Smooth muscle cell (in vitro differentiated cells): ENCODE measurements around the gene USP27X. TPM values are rescaled to one million over a fixed set of nuclear protein-coding genes. Genes with fewer than 3 reads are reported as not detected.

Source experiments
- DNase-seq: peaks from one replicate; lab custom pipeline; 2025; ENCODE audit not compliant: unreplicated experiment; lab: John Stamatoyannopoulos, UW
- H2AFZ ChIP-seq: fragments of 200-600 bp; sonication (generic); 2 replicates; pipeline ENCODE4 v1.6.0; 2016; ENCODE audit warnings: antibody characterized with exemption, low read depth, mild to moderate bottlenecking
- H3F3A ChIP-seq: fragments of 200-600 bp; sonication (generic); 2 replicates; pipeline ENCODE4 v1.6.0; 2017; ENCODE audit warnings: antibody characterized with exemption, low read depth
- H3K27ac ChIP-seq: fragments of 200-600 bp; sonication (generic); 2 replicates; pipeline ENCODE4 v1.5.1; 2016; ENCODE audit warnings: low read depth, mild to moderate bottlenecking
- H3K27me3 ChIP-seq: fragments of 200-600 bp; sonication (generic); 2 replicates; pipeline ENCODE4 v1.6.1; 2016; ENCODE audit warnings: low read depth, mild to moderate bottlenecking
- H3K36me3 ChIP-seq: fragments of 200-600 bp; sonication (generic); 2 replicates; pipeline ENCODE4 v1.5.1; 2016; ENCODE audit warnings: low read depth
- H3K4me1 ChIP-seq: fragments of 200-600 bp; sonication (generic); 2 replicates; pipeline ENCODE4 v1.5.1; 2016; ENCODE audit warnings: low read depth
- H3K4me2 ChIP-seq: fragments of 200-600 bp; sonication (generic); 2 replicates; pipeline ENCODE4 v1.6.0; 2016; ENCODE audit warnings: mild to moderate bottlenecking
- H3K4me3 ChIP-seq: fragments of 200-600 bp; sonication (generic); 2 replicates; pipeline ENCODE4 v1.5.1; 2016; ENCODE audit warnings: mild to moderate bottlenecking
- H3K79me2 ChIP-seq: fragments of 200-600 bp; sonication (generic); 2 replicates; pipeline ENCODE4 v1.6.0; 2016; ENCODE audit warnings: low read depth, mild to moderate bottlenecking
- H3K9ac ChIP-seq: fragments of 200-600 bp; sonication (generic); 2 replicates; pipeline ENCODE4 v1.6.0; 2016; ENCODE audit warnings: low read depth
- H3K9me3 ChIP-seq: fragments of 200-600 bp; sonication (generic); replicated peaks from 2 replicates; pipeline ENCODE4 v1.5.1; 2016; ENCODE audit warnings: low read depth
- H4K20me1 ChIP-seq: fragments of 200-600 bp; sonication (generic); 2 replicates; pipeline ENCODE4 v1.6.0; 2016; ENCODE audit warnings: low read depth
- CTCF ChIP-seq: fragments of 200-600 bp; sonication (generic); IDR thresholded peaks from 2 replicates; pipeline ENCODE4 v1.5.1; 2017; ENCODE audit warnings: borderline replicate concordance, mild to moderate bottlenecking, antibody characterized with exemption; ENCODE audit not compliant: insufficient read depth, poor library complexity, severe bottlenecking
- WGBS: methylation state at CpG from one replicate; pipeline ENCODE4 v1.1.7; 2016; ENCODE audit warnings: low lambda C conversion rate; 5-methylcytosine and 5-hydroxymethylcytosine counted together
- polyA plus RNA-seq: library from polyadenylated mRNA; unstranded; fragments of >200 nt; fragmentation: Nextera tagmentation; extraction: Ambion mirVana; gene quantifications from 2 replicates; pipeline ENCODE4 v1.2.1, GENCODE V29; 2016
- total RNA-seq: library from RNA; depleted of rRNA; stranded (reverse); fragments of >200 nt; gene quantifications from 2 replicates; pipeline ENCODE4 v1.2.3, GENCODE V29; 2014

Gene USP27X
- total and polyA plus RNA-seq, 2 experiments from 2014 or later: 0.53 to 3.1 TPM

- no peak overlapping the region for H2AFZ ChIP-seq
- no peak for TF ChIP-seq CTCF
- DNase-seq: no peak
- H3K27me3 ChIP-seq: no peaks in the 10 kb centered on the region
- H3K4me3 ChIP-seq: no peak overlapping the region
- no peaks in the 10 kb centered on the region for H3K4me1 ChIP-seq
- 97% methylated on average over 1 of the region's 1 CpG for WGBS
- H3K9me3 ChIP-seq: no peaks in the 10 kb centered on the region
- no peak overlapping the region for H3K27ac ChIP-seq
- no peaks in the 10 kb centered on the region for H3K79me2 ChIP-seq
- no peak overlapping the region for H3K9ac ChIP-seq
- H3K36me3 ChIP-seq: no peaks in the 10 kb centered on the region
- H3K4me2 ChIP-seq: no peak overlapping the region
- no peaks in the 10 kb centered on the region for H3F3A ChIP-seq
- no peaks in the 10 kb centered on the region for H4K20me1 ChIP-seq
These were observed 19.8 kb upstream of the USP27X start for GRCh38 chrX:49859491-49859890.

GRCh38 chrX:49860867-49861535 lies 18.3 kb upstream of the USP27X start:
- Histone ChIP-seq H3K4me1 (no peaks in the 10 kb centered on the region), H3K27ac (no peak overlapping the region), H3K79me2 (no peaks in the 10 kb centered on the region), H2AFZ (no peak overlapping the region), H3F3A (no peaks in the 10 kb centered on the region), H3K27me3 (no peaks in the 10 kb centered on the region), H3K9me3 (no peaks in the 10 kb centered on the region), H3K4me3 (no peak overlapping the region), H3K9ac (no peak overlapping the region), H4K20me1 (no peaks in the 10 kb centered on the region), H3K36me3 (no peaks in the 10 kb centered on the region), H3K4me2 (no peak overlapping the region)
- DNase-seq: no peak
- 61% methylated on average over 2 of the region's 2 CpGs for WGBS
- no peak for TF ChIP-seq CTCF

- no peak overlapping the region for H2AFZ ChIP-seq
- no peak for TF ChIP-seq CTCF
- H3K36me3 ChIP-seq: no peaks in the 10 kb centered on the region
- DNase-seq: no peak
- no peak overlapping the region for H3K27ac ChIP-seq
- no peaks in the 10 kb centered on the region for H3K9me3 ChIP-seq
- H3K4me2 ChIP-seq: no peak overlapping the region
- no peaks in the 10 kb centered on the region for H3F3A ChIP-seq
- H3K4me1 ChIP-seq: no peaks in the 10 kb centered on the region
- no peaks in the 10 kb centered on the region for H3K27me3 ChIP-seq
- no peaks in the 10 kb centered on the region for H4K20me1 ChIP-seq
- no peak overlapping the region for H3K9ac ChIP-seq
- no peaks in the 10 kb centered on the region for H3K79me2 ChIP-seq
- H3K4me3 ChIP-seq: no peak overlapping the region
These were observed 17.2 kb upstream of the USP27X start for GRCh38 chrX:49862093-49862492.

GRCh38 chrX:49868739-49869138 lies 10.5 kb upstream of the USP27X start:
- no peak overlapping the region for H3K27ac ChIP-seq
- H3K36me3 ChIP-seq: no peaks in the 10 kb centered on the region
- no peaks in the 10 kb centered on the region for H3K27me3 ChIP-seq
- no peak overlapping the region for H2AFZ ChIP-seq
- no peaks in the 10 kb centered on the region for H3F3A ChIP-seq
- no peaks in the 10 kb centered on the region for H3K79me2 ChIP-seq
- no peak overlapping the region for H3K4me2 ChIP-seq
- H3K9ac ChIP-seq: no peak overlapping the region
- no peaks in the 10 kb centered on the region for H3K4me1 ChIP-seq
- H4K20me1 ChIP-seq: no peaks in the 10 kb centered on the region
- TF ChIP-seq CTCF: no peak
- 48% methylated on average over 1 of the region's 1 CpG for WGBS
- no peaks in the 10 kb centered on the region for H3K9me3 ChIP-seq
- no peak overlapping the region for H3K4me3 ChIP-seq
- no peak for DNase-seq
